Endothelial cell of umbilical vein (primary cell): Measurements from ENCODE around the gene ABTB2. TPM values are rescaled to one million over a fixed set of nuclear protein-coding genes. Genes with fewer than 3 reads are reported as not detected.

Experiments used
- BruUV-seq: library from RNA; stranded (reverse); fragments of 400-500 nt; replicated peaks from 2 replicates; lab custom pipeline; 2021; lab: Mats Ljungman, UMichigan
- CTCF ChIA-PET: fragments of 300-600, 350-600 bp; sonication (Branson Sonifier 250); formaldehyde crosslinking; loops from one replicate; lab custom pipeline; 2021; ENCODE audit warnings: antibody characterized with exemption, inconsistent platforms; lab: Charles Lee
- POLR2A ChIA-PET: fragments of 300-600, 350-600 bp; sonication (Branson Sonifier 250); formaldehyde crosslinking; loops from one replicate; lab custom pipeline; 2021; ENCODE audit warnings: antibody characterized with exemption, inconsistent platforms; lab: Charles Lee
- DNase-seq: peaks from one replicate; pipeline ENCODE4 v3.0.0-alpha.2; 2011; ENCODE audit warnings: low read depth, low spot score
- FAIRE-seq: peaks from 2 replicates; lab custom pipeline; 2011; peaks lifted over from hg19 to GRCh38; lab: Jason Lieb, UNC
- H2AFZ ChIP-seq: 2 replicates; pipeline ENCODE4 v1.6.0; 2012; ENCODE audit warnings: low read depth, low read length, control low read depth, inconsistent platforms
- H3K27ac ChIP-seq: 2 replicates; pipeline ENCODE4 v1.5.1; 2011; ENCODE audit warnings: low read depth, mild to moderate bottlenecking, control low read depth, low read length, moderate library complexity; ENCODE audit not compliant: insufficient read depth
- H3K27me3 ChIP-seq, 2 experiments: 2 replicates each; pipeline versions ENCODE4 v1.6.0 to v1.6.1; 2011; ENCODE audit warnings: low read length in 2 of 2, mixed read lengths in 1 of 2; ENCODE audit not compliant: control insufficient read depth in 2 of 2, insufficient read depth in 2 of 2
- H3K36me3 ChIP-seq, 2 experiments: 2 replicates in 1 of 2; 3 replicates in 1 of 2; pipeline ENCODE4 v1.5.1; 2011; ENCODE audit warnings: low read length in 2 of 2, mild to moderate bottlenecking in 1 of 2, moderate library complexity in 1 of 2; ENCODE audit not compliant: control insufficient read depth in 2 of 2, insufficient read depth in 2 of 2; ENCODE audit errors: extremely low read depth in 1 of 2
- H3K4me1 ChIP-seq: 3 replicates; pipeline ENCODE4 v1.5.1; 2011; ENCODE audit warnings: mild to moderate bottlenecking, low read length; ENCODE audit not compliant: control insufficient read depth, insufficient read depth; ENCODE audit errors: extremely low read depth
- H3K4me2 ChIP-seq: 2 replicates; pipeline ENCODE4 v1.6.1; 2011; ENCODE audit warnings: low read length, control low read depth, mixed read lengths; ENCODE audit not compliant: insufficient read depth
- H3K4me3 ChIP-seq, 3 experiments: fragments of 200-600 bp in 1 of 3; sonication (generic), shearing (Covaris generic) in 1 of 3; replicated peaks in 1 of 3; 2 replicates each; pipeline ENCODE4 v1.5.1; 2011 to 2016; ENCODE audit warnings: control low read depth in 3 of 3, low read length in 3 of 3, mild to moderate bottlenecking in 2 of 3, inconsistent platforms in 1 of 3, low read depth in 1 of 3, moderate library complexity in 1 of 3; ENCODE audit not compliant: insufficient read depth in 1 of 3
- H3K79me2 ChIP-seq: 2 replicates; pipeline ENCODE4 v1.6.0; 2012; ENCODE audit warnings: low read length, inconsistent platforms; ENCODE audit not compliant: control insufficient read depth, insufficient read depth
- H3K9ac ChIP-seq: replicated peaks from 2 replicates; pipeline ENCODE3; 2011; ENCODE audit warnings: low read length, control low read depth; ENCODE audit not compliant: insufficient read depth; ENCODE audit errors: extremely low read depth
- H3K9me1 ChIP-seq: replicated peaks from 3 replicates; pipeline ENCODE4 v1.6.0; 2011; ENCODE audit warnings: mild to moderate bottlenecking, low read length; ENCODE audit not compliant: control insufficient read depth, insufficient read depth; ENCODE audit errors: extremely low read depth
- H3K9me3 ChIP-seq: replicated peaks from 2 replicates; pipeline ENCODE4 v1.5.1; 2012; ENCODE audit warnings: low read length, inconsistent platforms; ENCODE audit not compliant: control insufficient read depth, insufficient read depth
- H4K20me1 ChIP-seq: replicated peaks from 2 replicates; pipeline ENCODE3; 2011; ENCODE audit warnings: mild to moderate bottlenecking, low read length; ENCODE audit not compliant: control insufficient read depth, insufficient read depth; ENCODE audit errors: extremely low read depth
- CTCF ChIP-seq, 2 donors: IDR thresholded peaks; 1 replicate in 1 of 2; 2 replicates in 1 of 2; pipeline ENCODE4 v1.5.1; 2011; ENCODE audit warnings: low read length in 2 of 2, mild to moderate bottlenecking in 2 of 2, moderate library complexity in 2 of 2, control low read depth in 1 of 2, inconsistent platforms in 1 of 2, low read depth in 1 of 2; ENCODE audit not compliant: insufficient read depth in 1 of 2; ENCODE audit errors: extremely low read depth in 1 of 2
- EZH2 ChIP-seq: IDR thresholded peaks from 2 replicates; pipeline ENCODE4 v1.6.1; 2012; ENCODE audit warnings: borderline replicate concordance, low read depth, mild to moderate bottlenecking, moderate library complexity, low read length, inconsistent platforms; ENCODE audit not compliant: severe bottlenecking
- FOS ChIP-seq: IDR thresholded peaks from 2 replicates; pipeline ENCODE4 v1.6.1; 2011; ENCODE audit warnings: mild to moderate bottlenecking, low read length, moderate library complexity, borderline replicate concordance; ENCODE audit not compliant: insufficient read depth
- GATA2 ChIP-seq: IDR thresholded peaks from 2 replicates; pipeline ENCODE4 v1.7.0; 2011; ENCODE audit warnings: low read depth, mild to moderate bottlenecking, moderate library complexity, mixed read lengths, low read length; ENCODE audit not compliant: insufficient read length, insufficient read depth
- JUN ChIP-seq: IDR thresholded peaks from 2 replicates; pipeline ENCODE4 v1.6.1; 2011; ENCODE audit warnings: borderline replicate concordance, low read depth; ENCODE audit not compliant: insufficient read length, insufficient read depth
- MAX ChIP-seq: IDR thresholded peaks from 2 replicates; pipeline ENCODE4 v1.6.1; 2011; ENCODE audit not compliant: insufficient read depth, insufficient read length
- MYC ChIP-seq: IDR thresholded peaks from one replicate; pipeline ENCODE4 v1.6.1; 2011; ENCODE audit warnings: mild to moderate bottlenecking, low read depth, low read length
- POLR2A ChIP-seq: IDR thresholded peaks from 2 replicates; pipeline ENCODE4 v1.6.1; 2012; ENCODE audit warnings: low read depth, mild to moderate bottlenecking, control low read depth, low read length
- POLR2AphosphoS5 ChIP-seq: IDR thresholded peaks from 2 replicates; pipeline ENCODE4 v1.6.1; 2012; ENCODE audit warnings: low read depth, mild to moderate bottlenecking, control low read depth, low read length, moderate library complexity; ENCODE audit not compliant: insufficient read depth
- dilution Hi-C: fragments of 300-500 bp; cut with MboI; formaldehyde crosslinking; loops from one replicate; pipeline ENCODE4 v1.15.0; 2019; ENCODE audit warnings: low sequenced_read_pairs; ENCODE audit not compliant: extremely low pct_ligation_motif_present
- intact Hi-C: fragments of 100-400 bp; cut with micrococcal nuclease; formaldehyde crosslinking; loops from one replicate; pipeline ENCODE4 v1.10.0; 2022
- polyA plus RNA-seq, 4 experiments: library from polyadenylated mRNA; depleted of rRNA in 3 of 4; stranded (reverse) in 3 of 4; unstranded in 1 of 4; fragments of >200 nt; gene quantifications; 2 replicates each; pipeline versions ENCODE4 v1.2.1 to v1.2.3, GENCODE V29; 2011 to 2012; ENCODE audit warnings: missing spikeins in 1 of 4
- total RNA-seq: library from RNA; stranded (reverse); gene quantifications from 2 replicates; pipeline ENCODE4 v1.2.3, GENCODE V29; 2021

Gene ABTB2
- total and polyA plus RNA-seq, 2 donors (not counting 3 experiments of a cell fraction or from before 2014, with no cell fraction given), result 0.11 to 0.14 TPM

GRCh38 chr11:34180040-34180813, 177.6 kb downstream of the ABTB2 start:
- H3K9ac ChIP-seq, result no peak overlapping the region
- H3K27me3 ChIP-seq, result peaks cover 3 to 5% of the 10 kb centered on the region in 2 experiments
- intact Hi-C loops, result no loop called here
- no peaks in the 10 kb centered on the region for H3K9me1 ChIP-seq
- no peaks in the 10 kb centered on the region for H3K4me1 ChIP-seq
- no peak overlapping the region for H3K27ac ChIP-seq
- H3K79me2 ChIP-seq, result no peaks in the 10 kb centered on the region
- dilution Hi-C loops, result no loop called here
- CTCF ChIA-PET, result interaction anchor here (1.0 to 2.2 kb wide), 3 partner anchors 10 to 178 kb away, joined by 3 to 8 read pairs (median 5); partner anchors contain the start of gene ABTB2
- no TSS peak for BruUV-seq
- H3K36me3 ChIP-seq, result no peaks in the 10 kb centered on the region
- H2AFZ ChIP-seq, result no peak overlapping the region
- no peaks in the 10 kb centered on the region for H4K20me1 ChIP-seq
- no peak for FAIRE-seq
- no peak for TF ChIP-seq POLR2AphosphoS5
- TF ChIP-seq MAX, result no peak
- TF ChIP-seq MYC, result no peak
- TF ChIP-seq JUN, result no peak
- no peak for TF ChIP-seq GATA2
- no peak for TF ChIP-seq FOS
- no peak for TF ChIP-seq POLR2A
- no peak for TF ChIP-seq EZH2
- no peak for TF ChIP-seq CTCF (IDR thresholded peaks at IDR 0.05; ENCODE audit: extremely low read depth in 1 of 2, insufficient read depth in 1 of 2, low read depth in 1 of 2, low read length in 2 of 2)
- DNase-seq, result no peak
- H3K9me3 ChIP-seq, result no peaks in the 10 kb centered on the region
- POLR2A ChIA-PET, result no interaction called here
- H3K4me2 ChIP-seq, result no peak overlapping the region
- no peak overlapping the region for H3K4me3 ChIP-seq
